Adrenal gland (tissue), 5 donors: ENCODE results near the gene MTRF1L.

Experiments used
- CTCF ChIP-seq, 6 experiments: fragments of 450-650 bp in 4 of 6; fragments of 200-600 bp in 2 of 6; sonication (generic) in 1 of 6; IDR thresholded peaks; 1 replicate in 5 of 6; 2 replicates in 1 of 6; pipeline versions ENCODE4 v1.5.1 to v1.8.0; 2016 to 2021; ENCODE audit warnings: antibody characterized with exemption in 6 of 6, mild to moderate bottlenecking in 2 of 6, moderate library complexity in 1 of 6
- POLR2A ChIP-seq, 2 donors: fragments of 450-650 bp; IDR thresholded peaks; one replicate each; pipeline ENCODE4 v1.6.1; 2017; ENCODE audit warnings: antibody characterized with exemption in 2 of 2, mild to moderate bottlenecking in 2 of 2, moderate library complexity in 1 of 2
- donor health status: DM: no; HTN: no; CAD: no.

- no peak for TF ChIP-seq CTCF (IDR thresholded peaks at IDR 0.05)
- no peak for TF ChIP-seq POLR2A (IDR thresholded peaks at IDR 0.05)
Observed at GRCh38 chr6:152943260-152943897, 59.1 kb downstream of the MTRF1L start.
